ENCODE results near the gene REST. TPM values are rescaled to one million over a fixed set of nuclear protein-coding genes. Genes with fewer than 3 reads are reported as not detected.
A peak's percentile ranks its signal among the peaks of the same experiment; 100 is the strongest.

REST gene
- total RNA-seq, 4 donors from 2014 or later, result 24.0 to 37.6 (median 30.1) TPM

- Histone ChIP-seq H3K9me3 (no peaks in the 10 kb centered on the region), H3K27ac (replicated peaks in 1 of 4) (no peak overlapping the region), H3K4me3 (no peak overlapping the region), H3K27me3 (no peaks in the 10 kb centered on the region), H3K4me1 (no peaks in the 10 kb centered on the region), H3K36me3 (peaks cover 0 to 43% (median 25%) of the 10 kb centered on the region in 4 donors)
- TF ChIP-seq POLR2A (IDR thresholded peaks at IDR 0.05; ENCODE audit: low read depth), result no peak
- no peak for TF ChIP-seq POLR2AphosphoS5 (IDR thresholded peaks at IDR 0.05)
- no peak for TF ChIP-seq EP300 (IDR thresholded peaks at IDR 0.05)
- TF ChIP-seq CTCF (IDR thresholded peaks at IDR 0.05), result no peak
- DNase-seq (ENCODE audit: extremely low spot score), result no peak
- intact Hi-C loops (cut with DNase I), result no loop called here
Measured at GRCh38 chr4:56940971-56941370, 33.3 kb downstream of the REST start.

GRCh38 chr4:56941403-56941802 is 33.7 kb downstream of the REST start:
- no peak for DNase-seq (ENCODE audit: extremely low spot score)
- peaks cover 0 to 42% (median 25%) of the 10 kb centered on the region in 4 donors for H3K36me3 ChIP-seq
- 84% methylated on average over 3 of the region's 3 CpGs for WGBS
- no peaks in the 10 kb centered on the region for H3K27me3 ChIP-seq
- intact Hi-C loops (cut with DNase I), result no loop called here
- no peak overlapping the region for H3K27ac ChIP-seq (replicated peaks in 1 of 4)
- no peak for TF ChIP-seq POLR2A (IDR thresholded peaks at IDR 0.05; ENCODE audit: low read depth)
- TF ChIP-seq CTCF (IDR thresholded peaks at IDR 0.05), result no peak
- no peak for TF ChIP-seq EP300 (IDR thresholded peaks at IDR 0.05)
- no peak for TF ChIP-seq POLR2AphosphoS5 (IDR thresholded peaks at IDR 0.05)
- no peaks in the 10 kb centered on the region for H3K9me3 ChIP-seq
- no peaks in the 10 kb centered on the region for H3K4me1 ChIP-seq
- H3K4me3 ChIP-seq, result no peak overlapping the region

DNA sequence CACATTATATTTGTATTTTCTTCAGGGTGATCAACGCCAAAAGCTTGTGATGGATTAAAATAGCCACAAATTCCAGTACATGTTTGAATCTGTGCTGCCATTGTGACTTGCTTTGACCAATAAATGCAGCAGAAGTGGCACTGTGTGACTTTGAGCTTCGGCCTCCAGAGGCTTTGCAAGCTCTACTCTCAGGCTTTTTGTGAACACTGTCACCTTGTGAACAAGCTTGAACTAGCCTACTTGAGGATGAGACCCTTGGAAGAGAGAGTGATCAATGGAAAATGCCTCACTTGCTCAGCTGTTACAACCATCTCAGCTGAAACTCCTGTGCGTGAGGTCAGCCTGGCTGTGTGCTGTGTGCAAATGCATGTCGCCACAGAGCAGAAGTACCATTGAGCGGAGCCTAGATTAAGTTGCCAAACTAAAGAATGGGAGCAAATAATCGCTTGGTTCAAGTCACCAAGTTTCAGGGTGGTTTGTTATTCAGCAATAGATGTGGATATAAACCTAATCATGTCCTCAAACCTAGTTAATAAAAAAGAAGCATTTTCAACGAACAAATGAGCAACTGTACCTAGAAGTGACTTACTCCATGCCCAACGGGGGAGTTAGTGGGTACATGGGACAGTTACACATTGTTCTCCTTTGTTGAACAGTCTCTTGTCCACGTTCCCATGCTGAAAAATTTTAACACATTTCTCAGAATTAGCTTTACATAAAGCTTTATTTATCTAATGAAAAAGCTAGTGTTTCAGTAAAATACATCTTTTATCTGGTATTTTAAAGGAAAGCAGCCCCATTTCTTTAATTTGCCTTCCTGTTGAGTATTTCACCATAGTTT is 46.2 kb downstream of the REST start:
- intact Hi-C loops (cut with DNase I), result no loop called here
- 85% methylated on average over 9 of the region's 9 CpGs for WGBS
- DNase-seq (ENCODE audit: extremely low spot score), result no peak
- Histone ChIP-seq H3K36me3 (no peaks in the 10 kb centered on the region), H3K4me1 (peaks cover 0 to 7% (median 5%) of the 10 kb centered on the region in 4 donors), H3K9me3 (no peaks in the 10 kb centered on the region), H3K27me3 (no peaks in the 10 kb centered on the region), H3K27ac (replicated peaks in 1 of 4) (no peak overlapping the region), H3K4me3 (no peak overlapping the region)
- no peak for TF ChIP-seq CTCF (IDR thresholded peaks at IDR 0.05)

DNA sequence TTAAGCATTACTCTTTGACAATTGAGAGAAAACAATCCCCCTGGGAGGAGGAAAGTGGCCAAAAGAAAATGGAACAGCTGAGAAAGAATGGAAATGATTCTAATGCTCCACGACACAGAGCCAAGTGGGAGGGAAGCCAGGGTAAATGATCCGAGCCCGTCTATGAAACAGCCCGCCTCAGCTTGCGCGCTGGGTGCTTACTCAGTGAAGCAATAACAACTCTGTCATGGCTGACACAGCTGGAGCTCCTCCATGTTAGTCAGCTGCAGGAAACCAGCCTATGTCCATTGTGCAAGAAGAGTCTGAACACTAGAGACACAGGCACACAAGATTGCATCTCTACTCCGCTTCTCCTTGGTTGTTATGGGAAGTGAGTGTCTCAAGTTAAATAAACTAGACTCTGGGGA is 50.4 kb downstream of the REST start:
- intact Hi-C loops (cut with DNase I), result loop anchor here (5.0 kb wide), 1 partner anchor 46 kb away; no protein-coding TSS in a partner anchor
- TF ChIP-seq EP300 (IDR thresholded peaks at IDR 0.05) (no peak), POLR2AphosphoS5 (IDR thresholded peaks at IDR 0.05) (peak; percentile 61 to 77)
- H3K9me3 ChIP-seq, result no peaks in the 10 kb centered on the region
- H3K4me3 ChIP-seq, result peak overlapping the region in 3 of 4 donors; percentile 17 to 36 (median 18)
- no peaks in the 10 kb centered on the region for H3K27me3 ChIP-seq
- peaks cover under 1 to 23% (median 22%) of the 10 kb centered on the region in 4 donors for H3K36me3 ChIP-seq
- H3K27ac ChIP-seq (replicated peaks in 1 of 4), result peak overlapping the region; percentile 4 to 58 (median 46)
- WGBS, result 33% methylated on average over 7 of the region's 7 CpGs
- peaks cover 0 to 10% (median 6%) of the 10 kb centered on the region in 4 donors for H3K4me1 ChIP-seq
- peak; percentile 95 for DNase-seq (ENCODE audit: extremely low spot score)

- DNase-seq (ENCODE audit: extremely low spot score), result no peak
- no peak for TF ChIP-seq CTCF (IDR thresholded peaks at IDR 0.05)
- no peak for TF ChIP-seq EP300 (IDR thresholded peaks at IDR 0.05)
- no peak for TF ChIP-seq POLR2A (IDR thresholded peaks at IDR 0.05; ENCODE audit: low read depth)
- TF ChIP-seq POLR2AphosphoS5 (IDR thresholded peaks at IDR 0.05), result no peak
- Histone ChIP-seq H3K27ac (replicated peaks in 1 of 4) (no peak overlapping the region), H3K9me3 (no peaks in the 10 kb centered on the region), H3K4me1 (peaks cover 0 to 10% (median 6%) of the 10 kb centered on the region in 4 donors), H3K27me3 (no peaks in the 10 kb centered on the region), H3K36me3 (peaks cover 8 to 33% (median 32%) of the 10 kb centered on the region in 4 donors), H3K4me3 (no peak overlapping the region)
- intact Hi-C loops (cut with DNase I), result loop anchor here (5.0 kb wide), 1 partner anchor 47 kb away; no protein-coding TSS in a partner anchor
- WGBS, result 73% methylated on average over 1 of the region's 1 CpG
Measured at GRCh38 chr4:56959100-56959499, 51.4 kb downstream of the REST start.
